OCI-LY3 (cell line): ENCODE data around the gene HEMK1.

ENCODE experiments used
- H2AFZ ChIP-seq: fragments of 200-600, 300-600 bp; shearing (Covaris generic); 2 replicates; pipeline ENCODE4 v1.6.0; 2014; ENCODE audit warnings: antibody characterized with exemption, low read depth, low read length
- H3K27ac ChIP-seq: fragments of 200-600, 300-600 bp; sonication (generic); 2 replicates; pipeline ENCODE4 v1.5.1; 2014; ENCODE audit warnings: mild to moderate bottlenecking, low read length, moderate library complexity, mixed read lengths
- H3K27me3 ChIP-seq: fragments of 200-600, 300-600 bp; sonication (generic); 2 replicates; pipeline ENCODE4 v1.6.1; 2014; ENCODE audit warnings: low read depth, low read length, mixed read lengths
- H3K36me3 ChIP-seq: fragments of 200-600, 300-600 bp; sonication (generic); replicated peaks from 2 replicates; pipeline ENCODE3; 2014; ENCODE audit warnings: low read depth, low read length, mixed read lengths
- H3K4me1 ChIP-seq: fragments of 300-600, 200-600 bp; sonication (generic); 2 replicates; pipeline ENCODE4 v1.6.1; 2014; ENCODE audit warnings: low read length, mixed read lengths
- H3K4me2 ChIP-seq: fragments of 200-600, 300-600 bp; sonication (generic); 2 replicates; pipeline ENCODE4 v1.6.1; 2014; ENCODE audit warnings: low read length, mixed read lengths
- H3K4me3 ChIP-seq: fragments of 300-600, 200-600 bp; sonication (generic); 2 replicates; pipeline ENCODE4 v1.5.1; 2014; ENCODE audit warnings: antibody characterized with exemption, mild to moderate bottlenecking, low read length, moderate library complexity
- H3K79me2 ChIP-seq: fragments of 300-600, 200-600 bp; shearing (Covaris generic); 2 replicates; pipeline ENCODE4 v1.6.1; 2014; ENCODE audit warnings: mild to moderate bottlenecking, low read length, mixed read lengths
- H3K9ac ChIP-seq: fragments of 300-600, 200-600 bp; shearing (Covaris generic); 2 replicates; pipeline ENCODE4 v1.6.0; 2014; ENCODE audit warnings: mild to moderate bottlenecking, low read length, moderate library complexity
- H3K9me3 ChIP-seq: fragments of 200-600, 300-600 bp; shearing (Covaris generic); 2 replicates; pipeline ENCODE4 v1.6.1; 2014; ENCODE audit warnings: low read length, mixed read lengths; ENCODE audit not compliant: insufficient read depth
- H4K20me1 ChIP-seq: fragments of 200-600, 300-600 bp; sonication (generic); 2 replicates; pipeline ENCODE4 v1.6.1; 2016; ENCODE audit warnings: low read length, mixed read lengths; ENCODE audit not compliant: insufficient read depth
- EZH2phosphoT487 ChIP-seq: fragments of 200-600 bp; shearing (Covaris generic); IDR thresholded peaks from 2 replicates; pipeline ENCODE4 v1.6.1; 2018; ENCODE audit warnings: antibody characterized with exemption, mixed run types, low read depth
- TF ChIP-seq, protein P1 (sequence below): fragments of 200-600, 300-600 bp; sonication (generic); IDR thresholded peaks from 2 replicates; pipeline ENCODE4 v1.5.1; 2014; ENCODE audit warnings: antibody characterized with exemption, low read length, low read depth

The HEMK1 gene

DNA sequence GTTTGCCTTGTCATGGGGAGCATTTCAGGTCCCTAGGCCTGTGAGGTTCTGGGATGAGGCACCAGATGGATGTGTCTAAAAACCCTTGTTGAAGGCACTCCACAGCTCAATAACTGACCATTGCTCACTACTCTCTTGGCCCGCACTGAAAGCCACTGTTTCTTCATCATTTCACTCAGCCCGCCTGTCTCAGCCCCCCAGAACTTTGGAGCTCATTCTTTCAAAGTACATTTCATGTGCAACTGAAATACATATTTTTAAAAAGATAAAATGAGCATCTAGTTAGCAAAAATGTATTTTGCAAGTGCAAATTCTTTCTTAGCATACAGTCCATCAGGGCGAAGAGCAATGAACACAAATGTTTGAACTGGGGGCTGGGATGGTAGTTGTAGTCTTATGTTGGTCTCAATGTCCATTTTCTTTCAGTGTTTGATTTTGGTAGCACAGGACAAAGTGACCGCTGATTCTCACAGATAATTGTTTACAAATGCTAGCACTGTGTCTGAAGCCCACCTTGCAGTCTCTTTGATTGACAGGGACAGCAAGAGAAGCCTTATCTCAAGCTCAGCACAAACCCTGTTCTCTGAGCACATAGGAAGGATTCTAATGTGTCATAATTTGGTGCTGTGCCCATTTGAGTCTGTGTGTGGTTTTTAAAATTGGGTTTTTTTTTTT lies 19.6 kb downstream of the HEMK1 start:
- Histone ChIP-seq H3K4me3 (peak overlapping the region; percentile 6), H3K36me3 (no peaks in the 10 kb centered on the region), H3K9ac (peak overlapping the region; percentile 39), H3K27me3 (no peaks in the 10 kb centered on the region), H3K4me2 (peak overlapping the region; percentile 51), H3K9me3 (no peaks in the 10 kb centered on the region), H2AFZ (peak overlapping the region; percentile 15; the same call in 1 of the 2 replicates), H4K20me1 (no peaks in the 10 kb centered on the region), H3K79me2 (no peaks in the 10 kb centered on the region), H3K4me1 (peaks cover 47% of the 10 kb centered on the region), H3K27ac (peak overlapping the region; percentile 43)
- TF ChIP-seq EZH2phosphoT487, result no peak
- TF ChIP-seq, protein P1, sequence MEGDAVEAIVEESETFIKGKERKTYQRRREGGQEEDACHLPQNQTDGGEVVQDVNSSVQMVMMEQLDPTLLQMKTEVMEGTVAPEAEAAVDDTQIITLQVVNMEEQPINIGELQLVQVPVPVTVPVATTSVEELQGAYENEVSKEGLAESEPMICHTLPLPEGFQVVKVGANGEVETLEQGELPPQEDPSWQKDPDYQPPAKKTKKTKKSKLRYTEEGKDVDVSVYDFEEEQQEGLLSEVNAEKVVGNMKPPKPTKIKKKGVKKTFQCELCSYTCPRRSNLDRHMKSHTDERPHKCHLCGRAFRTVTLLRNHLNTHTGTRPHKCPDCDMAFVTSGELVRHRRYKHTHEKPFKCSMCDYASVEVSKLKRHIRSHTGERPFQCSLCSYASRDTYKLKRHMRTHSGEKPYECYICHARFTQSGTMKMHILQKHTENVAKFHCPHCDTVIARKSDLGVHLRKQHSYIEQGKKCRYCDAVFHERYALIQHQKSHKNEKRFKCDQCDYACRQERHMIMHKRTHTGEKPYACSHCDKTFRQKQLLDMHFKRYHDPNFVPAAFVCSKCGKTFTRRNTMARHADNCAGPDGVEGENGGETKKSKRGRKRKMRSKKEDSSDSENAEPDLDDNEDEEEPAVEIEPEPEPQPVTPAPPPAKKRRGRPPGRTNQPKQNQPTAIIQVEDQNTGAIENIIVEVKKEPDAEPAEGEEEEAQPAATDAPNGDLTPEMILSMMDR, result no peak

DNA sequence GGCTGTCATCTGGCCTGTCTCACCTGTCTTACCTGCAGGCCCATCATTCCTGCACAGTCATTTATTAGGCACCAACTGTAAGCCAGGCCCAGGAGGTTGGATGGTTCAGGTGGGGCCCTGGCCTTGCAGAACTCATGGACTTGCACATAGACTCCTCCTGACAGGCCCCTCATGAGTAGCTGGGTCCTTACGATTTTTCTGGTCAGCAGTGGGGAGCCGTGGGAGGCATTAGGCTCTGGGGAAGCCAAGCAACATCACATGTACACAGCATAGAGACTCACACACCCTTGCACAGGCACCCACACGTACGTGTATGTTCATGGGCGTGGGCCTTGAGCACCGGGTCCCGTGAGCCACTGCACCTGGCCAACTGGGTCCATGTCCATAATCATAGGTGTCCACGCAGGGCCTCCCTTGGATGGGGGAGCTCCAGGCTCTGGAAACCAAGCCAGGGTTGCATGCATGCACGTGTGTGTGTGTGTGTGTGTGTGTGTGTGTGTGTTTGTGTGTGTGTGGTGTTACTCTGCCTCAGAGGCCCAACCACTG lies 21.9 kb downstream of the HEMK1 start:
- no peaks in the 10 kb centered on the region for H3K79me2 ChIP-seq
- H3K9ac ChIP-seq, result peak overlapping the region; percentile 50; the same call in 1 of the 2 replicates
- H3K4me2 ChIP-seq, result peak overlapping the region; percentile 74
- H4K20me1 ChIP-seq, result no peaks in the 10 kb centered on the region
- H3K4me3 ChIP-seq, result peak overlapping the region; percentile 33; the same call in 1 of the 2 replicates
- no peak for TF ChIP-seq EZH2phosphoT487
- TF ChIP-seq, protein P1, result no peak
- H2AFZ ChIP-seq, result 0 out of 2 replicates have a peak overlapping the region, but pooled peaks have one; percentile 37
- no peaks in the 10 kb centered on the region for H3K27me3 ChIP-seq
- H3K4me1 ChIP-seq, result peaks cover 47% of the 10 kb centered on the region
- H3K9me3 ChIP-seq, result no peaks in the 10 kb centered on the region
- peak overlapping the region; percentile 92 for H3K27ac ChIP-seq
- no peaks in the 10 kb centered on the region for H3K36me3 ChIP-seq

- Histone ChIP-seq H3K4me1 (peaks cover 47% of the 10 kb centered on the region), H3K9me3 (no peaks in the 10 kb centered on the region), H3K4me2 (no peak overlapping the region), H3K9ac (no peak overlapping the region), H2AFZ (no peak overlapping the region), H3K4me3 (no peak overlapping the region), H3K36me3 (no peaks in the 10 kb centered on the region), H3K27ac (no peak overlapping the region), H4K20me1 (no peaks in the 10 kb centered on the region), H3K27me3 (no peaks in the 10 kb centered on the region), H3K79me2 (no peaks in the 10 kb centered on the region)
- TF ChIP-seq EZH2phosphoT487, result no peak
- TF ChIP-seq, protein P1, result no peak
Observed at GRCh38 chr3:50592568-50592967, 23.2 kb downstream of the HEMK1 start.

GRCh38 chr3:50594253-50594785 lies 25.0 kb downstream of the HEMK1 start:
- Histone ChIP-seq H3K27ac (no peak overlapping the region), H3K36me3 (no peaks in the 10 kb centered on the region), H3K4me1 (peaks cover 30% of the 10 kb centered on the region), H3K4me3 (no peak overlapping the region), H4K20me1 (no peaks in the 10 kb centered on the region), H3K79me2 (no peaks in the 10 kb centered on the region), H3K27me3 (no peaks in the 10 kb centered on the region), H3K9ac (no peak overlapping the region), H3K9me3 (no peaks in the 10 kb centered on the region), H3K4me2 (no peak overlapping the region), H2AFZ (no peak overlapping the region)
- TF ChIP-seq, protein P1, result no peak
- TF ChIP-seq EZH2phosphoT487, result no peak
